B cell (primary cell): Measurements from ENCODE around the gene MGAT5.

ENCODE experiments used
- EZH2 ChIP-seq: IDR thresholded peaks from 2 replicates; pipeline ENCODE4 v1.6.1; 2012; ENCODE audit warnings: borderline replicate concordance, low read depth, mild to moderate bottlenecking, moderate library complexity, low read length; ENCODE audit not compliant: insufficient read depth, poor library complexity, severe bottlenecking
- TF ChIP-seq, protein P1 (sequence below): fragments of 200-600 bp; IDR thresholded peaks from one replicate; pipeline ENCODE4 v1.8.0; 2022; ENCODE audit warnings: antibody characterized with exemption, mild to moderate bottlenecking

DNA sequence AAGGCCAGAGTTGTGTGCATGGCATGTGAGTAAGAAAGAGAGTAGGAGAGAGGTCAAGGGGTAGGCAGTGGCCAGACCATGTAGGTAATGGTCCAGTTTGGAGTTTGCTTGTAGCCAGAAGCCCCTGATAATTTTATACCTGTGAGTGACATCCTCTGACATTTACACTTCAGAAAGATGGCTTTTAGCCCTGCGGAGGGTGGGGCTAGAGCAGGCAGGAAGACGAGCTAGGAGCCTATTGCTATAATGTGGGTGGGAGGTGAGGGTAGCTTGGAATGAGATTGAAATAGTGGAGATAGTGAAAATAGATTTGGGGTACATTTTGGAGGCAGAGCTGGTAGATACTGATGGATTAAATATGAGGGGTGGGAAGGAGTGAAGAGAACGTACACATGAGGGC is 48.8 kb upstream of the MGAT5 start:
- TF ChIP-seq, protein P1, sequence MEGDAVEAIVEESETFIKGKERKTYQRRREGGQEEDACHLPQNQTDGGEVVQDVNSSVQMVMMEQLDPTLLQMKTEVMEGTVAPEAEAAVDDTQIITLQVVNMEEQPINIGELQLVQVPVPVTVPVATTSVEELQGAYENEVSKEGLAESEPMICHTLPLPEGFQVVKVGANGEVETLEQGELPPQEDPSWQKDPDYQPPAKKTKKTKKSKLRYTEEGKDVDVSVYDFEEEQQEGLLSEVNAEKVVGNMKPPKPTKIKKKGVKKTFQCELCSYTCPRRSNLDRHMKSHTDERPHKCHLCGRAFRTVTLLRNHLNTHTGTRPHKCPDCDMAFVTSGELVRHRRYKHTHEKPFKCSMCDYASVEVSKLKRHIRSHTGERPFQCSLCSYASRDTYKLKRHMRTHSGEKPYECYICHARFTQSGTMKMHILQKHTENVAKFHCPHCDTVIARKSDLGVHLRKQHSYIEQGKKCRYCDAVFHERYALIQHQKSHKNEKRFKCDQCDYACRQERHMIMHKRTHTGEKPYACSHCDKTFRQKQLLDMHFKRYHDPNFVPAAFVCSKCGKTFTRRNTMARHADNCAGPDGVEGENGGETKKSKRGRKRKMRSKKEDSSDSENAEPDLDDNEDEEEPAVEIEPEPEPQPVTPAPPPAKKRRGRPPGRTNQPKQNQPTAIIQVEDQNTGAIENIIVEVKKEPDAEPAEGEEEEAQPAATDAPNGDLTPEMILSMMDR, result no peak
- no peak for TF ChIP-seq EZH2
